Suprapubic skin (tissue), 4 donors: ENCODE results near the gene LLGL2.

Experiments
- CTCF ChIP-seq, 2 donors: fragments of 200-600 bp in 1 of 2; fragments of 450-650 bp in 1 of 2; sonication (generic) in 1 of 2; IDR thresholded peaks; one replicate each; pipeline ENCODE4 v1.5.1; 2016 to 2019; ENCODE audit warnings: antibody characterized with exemption in 2 of 2, mild to moderate bottlenecking in 1 of 2, moderate library complexity in 1 of 2
- EP300 ChIP-seq: sonication (generic); formaldehyde crosslinking; IDR thresholded peaks from one replicate; pipeline ENCODE4 v1.6.1; 2017; ENCODE audit warnings: antibody characterized with exemption
- POLR2A ChIP-seq, 2 donors: fragments of 450-650 bp; IDR thresholded peaks; one replicate each; pipeline ENCODE4 v1.6.1; 2017; ENCODE audit warnings: antibody characterized with exemption in 2 of 2, mild to moderate bottlenecking in 2 of 2, moderate library complexity in 2 of 2
- POLR2AphosphoS5 ChIP-seq, 3 donors: sonication (generic); formaldehyde crosslinking; IDR thresholded peaks; one replicate each; pipeline ENCODE4 v1.6.1; 2017; ENCODE audit warnings: antibody characterized with exemption in 3 of 3

DNA sequence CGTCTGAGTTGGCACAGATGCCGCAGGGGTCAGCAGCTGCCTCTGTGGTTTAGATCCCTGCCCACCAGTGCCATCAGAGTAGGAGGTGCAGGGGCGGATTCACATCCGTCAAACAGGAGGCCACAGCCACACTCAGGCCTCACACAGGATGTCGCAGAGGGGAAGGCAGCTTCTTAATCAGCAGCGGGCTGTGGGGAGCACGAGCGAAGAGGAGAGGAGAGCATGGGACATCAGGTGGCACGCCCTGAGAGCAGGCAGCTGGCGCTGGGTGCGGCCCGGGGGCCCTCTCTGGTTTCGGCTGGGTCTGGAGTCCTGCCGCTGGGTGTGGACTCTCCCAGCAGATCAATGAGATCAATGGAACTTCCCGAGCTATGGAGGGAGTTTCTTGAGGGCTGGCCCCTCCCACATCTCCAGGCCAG lies 9.6 kb downstream of the LLGL2 start:
- no peak for TF ChIP-seq POLR2A (IDR thresholded peaks at IDR 0.05)
- TF ChIP-seq CTCF (IDR thresholded peaks at IDR 0.05) = no peak
- no peak for TF ChIP-seq POLR2AphosphoS5 (IDR thresholded peaks at IDR 0.05)
- no peak for TF ChIP-seq EP300
